IMR-90 (cell line): ENCODE results near the gene FAM177B. TPM values are rescaled to one million over a fixed set of nuclear protein-coding genes. Genes with fewer than 3 reads are reported as not detected.

Source experiments
- ATAC-seq: fragments of 200-7000 bp; cut with Tn5 transposase; 2 replicates; pipeline ENCODE4 v1.9.1; 2020; ENCODE audit warnings: low read depth, mild to moderate bottlenecking, moderate library complexity
- BruUV-seq: library from RNA; stranded (reverse); fragments of 400-500 nt; replicated peaks from 2 replicates; lab custom pipeline; 2021; lab: Mats Ljungman, UMichigan
- CTCF ChIA-PET: fragments of 300-600 bp; formaldehyde crosslinking; extraction: SDS; loops from one replicate; lab custom pipeline; 2021; ENCODE audit warnings: antibody characterized with exemption; lab: Yijun Ruan, JAX
- POLR2A ChIA-PET: fragments of 300-600 bp; sonication (Branson Sonifier 250); formaldehyde crosslinking; loops from one replicate; lab custom pipeline; 2022; ENCODE audit warnings: antibody characterized with exemption; ENCODE audit not compliant: unreplicated experiment; lab: Charles Lee
- DNase-seq: peaks from one replicate; pipeline ENCODE4 v3.0.0; 2013
- H2AFZ ChIP-seq: replicated peaks from 2 replicates; pipeline ENCODE3; 2013; ENCODE audit warnings: low read length, mild to moderate bottlenecking; ENCODE audit not compliant: poor library complexity
- H2AK5ac ChIP-seq: 2 replicates; pipeline ENCODE4 v1.6.1; 2013; ENCODE audit warnings: low read depth, low read length, inconsistent platforms
- H2AK9ac ChIP-seq: replicated peaks from 2 replicates; pipeline ENCODE3; 2013; ENCODE audit warnings: mild to moderate bottlenecking, low read depth, low read length, moderate library complexity; ENCODE audit not compliant: poor library complexity
- H2BK120ac ChIP-seq: 2 replicates; pipeline ENCODE4 v1.6.1; 2013; ENCODE audit warnings: low read depth, low read length, inconsistent platforms
- H2BK15ac ChIP-seq: 3 replicates; pipeline ENCODE4 v1.6.1; 2013; ENCODE audit warnings: low read depth, low read length, inconsistent platforms
- H2BK20ac ChIP-seq: 2 replicates; pipeline ENCODE4 v1.6.1; 2013; ENCODE audit warnings: low read depth, mild to moderate bottlenecking, inconsistent platforms, low read length, moderate library complexity
- H2BK5ac ChIP-seq: 2 replicates; pipeline ENCODE4 v1.6.1; 2013; ENCODE audit warnings: mild to moderate bottlenecking, low read depth, low read length, inconsistent platforms; ENCODE audit not compliant: poor library complexity, severe bottlenecking
- H3K14ac ChIP-seq: replicated peaks from 2 replicates; pipeline ENCODE4 v1.6.1; 2013; ENCODE audit warnings: low read depth, low read length, inconsistent platforms
- H3K18ac ChIP-seq: 2 replicates; pipeline ENCODE4 v1.6.1; 2013; ENCODE audit warnings: low read depth, low read length, control low read depth
- H3K23ac ChIP-seq: 2 replicates; pipeline ENCODE4 v1.6.1; 2013; ENCODE audit warnings: low read depth, low read length, inconsistent platforms
- H3K27ac ChIP-seq: 2 replicates; pipeline ENCODE4 v1.5.1; 2013; ENCODE audit warnings: mild to moderate bottlenecking, control low read depth, low read length; ENCODE audit not compliant: insufficient read depth
- H3K27me3 ChIP-seq: 2 replicates; pipeline ENCODE4 v1.6.1; 2013; ENCODE audit warnings: low read length; ENCODE audit not compliant: control insufficient read depth, insufficient read depth
- H3K36me3 ChIP-seq: 2 replicates; pipeline ENCODE4 v1.6.1; 2013; ENCODE audit warnings: low read length, mixed read lengths; ENCODE audit not compliant: control insufficient read depth, insufficient read depth
- H3K4ac ChIP-seq: 2 replicates; pipeline ENCODE4 v1.6.1; 2013; ENCODE audit warnings: low read depth, low read length, inconsistent platforms
- H3K4me1 ChIP-seq: 2 replicates; pipeline ENCODE4 v1.6.1; 2013; ENCODE audit warnings: low read length, mixed read lengths; ENCODE audit not compliant: control insufficient read depth, insufficient read depth
- H3K4me2 ChIP-seq: 2 replicates; pipeline ENCODE4 v1.6.1; 2013; ENCODE audit warnings: low read depth, mild to moderate bottlenecking, control low read depth, low read length, moderate library complexity
- H3K4me3 ChIP-seq: 2 replicates; pipeline ENCODE4 v1.5.1; 2013; ENCODE audit warnings: low read depth, mild to moderate bottlenecking, control low read depth, low read length, moderate library complexity; ENCODE audit not compliant: insufficient read depth
- H3K56ac ChIP-seq: 2 replicates; pipeline ENCODE4 v1.6.1; 2013; ENCODE audit warnings: low read length, inconsistent platforms; ENCODE audit not compliant: insufficient read depth; ENCODE audit errors: extremely low read depth
- H3K79me1 ChIP-seq, 2 experiments: 2 replicates each; pipeline ENCODE4 v1.6.1; 2013; ENCODE audit warnings: low read length in 2 of 2, inconsistent platforms in 1 of 2, low read depth in 1 of 2
- H3K9ac ChIP-seq: 2 replicates; pipeline ENCODE4 v1.6.1; 2013; ENCODE audit warnings: low read depth, low read length, control low read depth
- H3K9me1 ChIP-seq: 2 replicates; pipeline ENCODE4 v1.6.1; 2013; ENCODE audit warnings: low read length, inconsistent platforms; ENCODE audit not compliant: insufficient read depth
- H3K9me3 ChIP-seq: 2 replicates; pipeline ENCODE4 v1.6.1; 2013; ENCODE audit warnings: low read length; ENCODE audit not compliant: control insufficient read depth, insufficient read depth
- H4K20me1 ChIP-seq: 2 replicates; pipeline ENCODE4 v1.6.1; 2013; ENCODE audit warnings: low read length, inconsistent platforms; ENCODE audit not compliant: insufficient read depth
- H4K5ac ChIP-seq: 2 replicates; pipeline ENCODE4 v1.6.1; 2013; ENCODE audit warnings: mild to moderate bottlenecking, low read depth, low read length, control low read depth
- H4K8ac ChIP-seq, 2 experiments: 2 replicates each; pipeline ENCODE4 v1.6.1; 2013; ENCODE audit warnings: low read depth in 2 of 2, low read length in 2 of 2, control low read depth in 1 of 2, inconsistent platforms in 1 of 2
- H4K91ac ChIP-seq: 2 replicates; pipeline ENCODE4 v1.6.1; 2013; ENCODE audit warnings: low read depth, low read length, inconsistent platforms; ENCODE audit not compliant: insufficient read depth
- BHLHE40 ChIP-seq: fragments of 150-350 bp; IDR thresholded peaks from 2 replicates; pipeline ENCODE4 v1.6.1; 2016; ENCODE audit warnings: mild to moderate bottlenecking, low read depth, low read length
- CEBPB ChIP-seq: IDR thresholded peaks from 2 replicates; pipeline ENCODE4 v1.6.1; 2012; ENCODE audit warnings: low read depth, low read length, improper control_type of control experiment
- CHD1 ChIP-seq: IDR thresholded peaks from 2 replicates; pipeline ENCODE4 v1.6.1; 2012; ENCODE audit warnings: low read depth, low read length, improper control_type of control experiment
- MXI1 ChIP-seq: IDR thresholded peaks from 2 replicates; pipeline ENCODE4 v1.6.1; 2012; ENCODE audit warnings: low read depth, mild to moderate bottlenecking, low read length, moderate library complexity, borderline replicate concordance
- RAD21 ChIP-seq: IDR thresholded peaks from 2 replicates; pipeline ENCODE4 v1.6.1; 2012; ENCODE audit warnings: low read length, improper control_type of control experiment
- RCOR1 ChIP-seq: IDR thresholded peaks from 2 replicates; pipeline ENCODE4 v1.6.1; 2012; ENCODE audit warnings: mild to moderate bottlenecking, low read length, improper control_type of control experiment; ENCODE audit not compliant: insufficient replicate concordance
- RFX5 ChIP-seq: IDR thresholded peaks from 2 replicates; pipeline ENCODE4 v1.8.0; 2012; ENCODE audit warnings: low read depth, mild to moderate bottlenecking, low read length, moderate library complexity
- WGBS, 2 experiments: methylation state at CpG; one replicate each; pipeline versions ENCODE4 v1.1.5 to v1.1.7; 2013; ENCODE audit warnings: missing lambda C conversion rate in 2 of 2; ENCODE audit not compliant: insufficient read length in 1 of 2; ENCODE audit errors: extremely low coverage in 2 of 2; 5-methylcytosine and 5-hydroxymethylcytosine counted together
- dilution Hi-C: fragments of 300-500 bp; cut with HindIII; formaldehyde crosslinking; loops from one replicate; pipeline ENCODE4 v1.14.3; 2018; ENCODE audit warnings: low sequenced_read_pairs; ENCODE audit not compliant: unreplicated experiment
- in situ Hi-C: fragments of 300-500 bp; cut with MboI; formaldehyde crosslinking; loops from 3 replicates; pipeline ENCODE4 v1.14.3; 2019; ENCODE audit warnings: low sequenced_read_pairs, inconsistent platforms, mixed read lengths
- intact Hi-C: fragments of 100-400 bp; cut with micrococcal nuclease; formaldehyde crosslinking; loops from 2 replicates; pipeline ENCODE4 v1.10.0; 2022
- polyA plus RNA-seq, 3 experiments: library from polyadenylated mRNA; depleted of rRNA; stranded (reverse); fragments of >200 nt; gene quantifications; 2 replicates each; pipeline ENCODE4 v1.2.3, GENCODE V29; 2012; ENCODE audit warnings: low replicate concordance in 1 of 3
- total RNA-seq: library from RNA; depleted of rRNA; stranded (reverse); fragments of >200 nt; gene quantifications from 2 replicates; pipeline ENCODE4 v1.2.3, GENCODE V29; 2012
- TF ChIP-seq, protein P1 (sequence below): fragments of 150-350 bp; IDR thresholded peaks from 2 replicates; pipeline ENCODE4 v1.6.1; 2016; ENCODE audit warnings: low read depth, mild to moderate bottlenecking, low read length, moderate library complexity, borderline replicate concordance
- TF ChIP-seq, protein P2 (sequence below): fragments of 150-350 bp; IDR thresholded peaks from 2 replicates; pipeline ENCODE4 v1.6.1; 2017; ENCODE audit warnings: mild to moderate bottlenecking, antibody characterized with exemption, low read length, low read depth

FAM177B gene
- total and polyA plus RNA-seq, 2 of the 4 experiments (the other 2 are of a cell fraction), result not detected

DNA sequence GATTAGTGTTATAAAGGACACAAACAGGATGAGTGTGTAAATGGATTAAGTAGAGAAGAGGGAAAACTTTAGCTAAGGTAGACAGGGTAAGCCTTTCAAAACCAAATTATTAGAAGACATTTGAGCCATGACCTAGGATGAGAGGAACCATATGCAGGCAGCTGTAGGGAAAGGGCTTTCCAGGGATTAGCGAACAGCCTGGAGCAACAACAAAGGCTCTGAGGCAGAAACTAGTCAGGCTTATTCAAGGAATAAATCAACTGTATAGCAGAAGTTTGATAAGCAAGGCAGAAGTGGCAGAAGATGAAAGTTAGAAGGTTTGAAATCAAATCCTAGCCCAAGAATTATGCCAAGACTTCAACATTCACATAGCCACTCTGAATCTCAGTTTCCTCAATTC, 46.0 kb upstream of the FAM177B start:
- no peak overlapping the region for H3K14ac ChIP-seq
- DNase-seq, result no peak
- H3K9me1 ChIP-seq, result no peaks in the 10 kb centered on the region; the same call in 1 of the 2 replicates
- POLR2A ChIA-PET, result no interaction called here
- ATAC-seq, result no peak
- H2BK120ac ChIP-seq, result no peak overlapping the region
- WGBS, 2 experiments, result no CpG with 5 or more reads among the region's 1 CpG
- no peaks in the 10 kb centered on the region for H3K27me3 ChIP-seq
- no peak overlapping the region for H4K5ac ChIP-seq
- dilution Hi-C loops (no loop called here), in situ Hi-C loops (no loop called here), intact Hi-C loops (no loop called here)
- H3K18ac ChIP-seq, result no peak overlapping the region
- H2BK5ac ChIP-seq, result no peak overlapping the region
- H3K36me3 ChIP-seq, result peaks cover 9% of the 10 kb centered on the region
- TF ChIP-seq RCOR1, result no peak
- TF ChIP-seq, protein P1, sequence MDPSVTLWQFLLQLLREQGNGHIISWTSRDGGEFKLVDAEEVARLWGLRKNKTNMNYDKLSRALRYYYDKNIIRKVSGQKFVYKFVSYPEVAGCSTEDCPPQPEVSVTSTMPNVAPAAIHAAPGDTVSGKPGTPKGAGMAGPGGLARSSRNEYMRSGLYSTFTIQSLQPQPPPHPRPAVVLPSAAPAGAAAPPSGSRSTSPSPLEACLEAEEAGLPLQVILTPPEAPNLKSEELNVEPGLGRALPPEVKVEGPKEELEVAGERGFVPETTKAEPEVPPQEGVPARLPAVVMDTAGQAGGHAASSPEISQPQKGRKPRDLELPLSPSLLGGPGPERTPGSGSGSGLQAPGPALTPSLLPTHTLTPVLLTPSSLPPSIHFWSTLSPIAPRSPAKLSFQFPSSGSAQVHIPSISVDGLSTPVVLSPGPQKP, result no peak
- no peak for TF ChIP-seq RAD21
- no peak for TF ChIP-seq CHD1
- TF ChIP-seq BHLHE40, result no peak
- TF ChIP-seq RFX5, result no peak
- TF ChIP-seq, protein P2, sequence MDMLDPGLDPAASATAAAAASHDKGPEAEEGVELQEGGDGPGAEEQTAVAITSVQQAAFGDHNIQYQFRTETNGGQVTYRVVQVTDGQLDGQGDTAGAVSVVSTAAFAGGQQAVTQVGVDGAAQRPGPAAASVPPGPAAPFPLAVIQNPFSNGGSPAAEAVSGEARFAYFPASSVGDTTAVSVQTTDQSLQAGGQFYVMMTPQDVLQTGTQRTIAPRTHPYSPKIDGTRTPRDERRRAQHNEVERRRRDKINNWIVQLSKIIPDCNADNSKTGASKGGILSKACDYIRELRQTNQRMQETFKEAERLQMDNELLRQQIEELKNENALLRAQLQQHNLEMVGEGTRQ, result no peak
- TF ChIP-seq CEBPB, result no peak
- no peak for TF ChIP-seq MXI1
- H3K79me1 ChIP-seq, result peaks cover 18 to 34% of the 10 kb centered on the region in 2 experiments
- H4K8ac ChIP-seq, result no peak overlapping the region
- H3K9ac ChIP-seq, result no peak overlapping the region
- no peak overlapping the region for H3K4me2 ChIP-seq
- H2AK5ac ChIP-seq, result no peak overlapping the region
- H2AFZ ChIP-seq, result no peak overlapping the region
- H3K4me1 ChIP-seq, result no peaks in the 10 kb centered on the region
- H2BK20ac ChIP-seq, result no peak overlapping the region
- no peaks in the 10 kb centered on the region for H3K9me3 ChIP-seq
- H3K56ac ChIP-seq, result no peak overlapping the region
- no TSS peak for BruUV-seq
- no peak overlapping the region for H3K23ac ChIP-seq
- no peak overlapping the region for H3K27ac ChIP-seq
- CTCF ChIA-PET, result no interaction called here
- no peaks in the 10 kb centered on the region for H4K20me1 ChIP-seq
- no peak overlapping the region for H2BK15ac ChIP-seq
- no peak overlapping the region for H3K4ac ChIP-seq
- no peak overlapping the region for H2AK9ac ChIP-seq
- H3K4me3 ChIP-seq, result no peak overlapping the region
- no peak overlapping the region for H4K91ac ChIP-seq
